Stimulated activated naive CD8-positive, alpha-beta T cell treated with anti-CD3 and anti-CD28 coated beads, Interleukin-15, amount 100 ng/mL, for 72 hours (primary cell): ENCODE results near the gene MTCP1.

Experiments
- ATAC-seq: fragments of 150-1000 bp; cut with Tn5 transposase; 2 replicates; pipeline ENCODE4 v1.10.0; 2021; ENCODE audit warnings: mild to moderate bottlenecking, moderate library complexity
- DNase-seq, 2 donors: peaks; one replicate each; pipeline ENCODE4 v3.0.0; 2021 to 2022
- H3K27ac Mint-ChIP-seq, 2 donors: one replicate each; pipeline ENCODE4 v1.8.0; 2022; ENCODE audit warnings: mild to moderate bottlenecking in 2 of 2, mixed read lengths in 2 of 2, moderate library complexity in 2 of 2
- H3K27me3 Mint-ChIP-seq: one replicate; pipeline ENCODE4 v1.8.0; 2022; ENCODE audit warnings: mixed read lengths
- H3K4me1 Mint-ChIP-seq: one replicate; pipeline ENCODE4 v1.8.0; 2022; ENCODE audit warnings: mild to moderate bottlenecking, mixed read lengths
- H3K4me3 Mint-ChIP-seq, 2 donors: one replicate each; pipeline ENCODE4 v1.8.0; 2022; ENCODE audit warnings: mild to moderate bottlenecking in 2 of 2, mixed read lengths in 2 of 2, moderate library complexity in 1 of 2
- H3K9me3 Mint-ChIP-seq, 2 donors: one replicate each; pipeline ENCODE4 v1.8.0; 2022; ENCODE audit warnings: mixed read lengths in 2 of 2

MTCP1 gene

GRCh38 chrX:155028129-155028528 is 42.8 kb downstream of the MTCP1 start:
- ATAC-seq (peak; percentile 11), DNase-seq (no peak)
- Mint-ChIP-seq H3K4me1 (peaks cover 27% of the 10 kb centered on the region), H3K9me3 (no peaks in the 10 kb centered on the region), H3K27ac (peak overlapping the region; percentile 94 to 96), H3K4me3 (peak overlapping the region; percentile 80 to 86), H3K27me3 (no peaks in the 10 kb centered on the region)

- Mint-ChIP-seq H3K9me3 (no peaks in the 10 kb centered on the region), H3K27me3 (no peaks in the 10 kb centered on the region), H3K27ac (peak overlapping the region; percentile 94 to 96), H3K4me1 (peaks cover 27% of the 10 kb centered on the region), H3K4me3 (peak overlapping the region; percentile 80 to 86)
- ATAC-seq (peak; percentile 40), DNase-seq (peak; percentile 19 to 26)
Observed at GRCh38 chrX:155027509-155028066, 43.3 kb downstream of the MTCP1 start.

GRCh38 chrX:155026727-155027508 is 44.0 kb downstream of the MTCP1 start, which contains the start of gene FUNDC2:
FUNDC2 (plus strand) TSS chrX:155026844; CDS start chrX:155026939, 95 bp downstream.
- no peaks in the 10 kb centered on the region for H3K27me3 Mint-ChIP-seq
- peak; percentile 91 to 96 for DNase-seq
- H3K9me3 Mint-ChIP-seq = no peaks in the 10 kb centered on the region
- H3K4me1 Mint-ChIP-seq = peaks cover 27% of the 10 kb centered on the region
- peak within 1 kb of the TSS; percentile 94 to 96 for H3K27ac Mint-ChIP-seq
- peak within 1 kb of the TSS; percentile 80 to 86 for H3K4me3 Mint-ChIP-seq
- peak; percentile 93 for ATAC-seq

- peaks cover 22% of the 10 kb centered on the region for H3K4me1 Mint-ChIP-seq
- DNase-seq = no peak
- ATAC-seq = no peak
- H3K27ac Mint-ChIP-seq = peak overlapping the region; percentile 80 to 83
- H3K27me3 Mint-ChIP-seq = no peaks in the 10 kb centered on the region
- no peaks in the 10 kb centered on the region for H3K9me3 Mint-ChIP-seq
- H3K4me3 Mint-ChIP-seq = peak overlapping the region; percentile 78 to 80
Observed at GRCh38 chrX:155026420-155026726, 44.6 kb downstream of the MTCP1 start.

GRCh38 chrX:155023907-155024833 is 46.8 kb downstream of the MTCP1 start:
- Mint-ChIP-seq H3K27me3 (no peaks in the 10 kb centered on the region), H3K4me3 (no peak overlapping the region), H3K27ac (no peak overlapping the region), H3K4me1 (peaks cover 13% of the 10 kb centered on the region), H3K9me3 (no peaks in the 10 kb centered on the region)
- ATAC-seq (no peak), DNase-seq (no peak)

- Mint-ChIP-seq H3K4me3 (no peak within 1 kb of the TSS), H3K27me3 (no peaks in the 10 kb centered on the region), H3K27ac (peak within 1 kb of the TSS in 1 of 2 donors; percentile 28), H3K9me3 (no peaks in the 10 kb centered on the region), H3K4me1 (peaks cover 7% of the 10 kb centered on the region)
- ATAC-seq = no peak
- DNase-seq = no peak
Observed at GRCh38 chrX:155022585-155022984, 48.4 kb downstream of the MTCP1 start, which contains the start of gene F8. F8 (minus strand) TSS chrX:155022723; CDS start chrX:155022552, 171 bp downstream.

- DNase-seq = no peak
- peaks cover 11% of the 10 kb centered on the region for H3K4me1 Mint-ChIP-seq
- H3K27ac Mint-ChIP-seq = no peak overlapping the region
- H3K9me3 Mint-ChIP-seq = no peaks in the 10 kb centered on the region
- ATAC-seq = no peak
- H3K4me3 Mint-ChIP-seq = no peak overlapping the region
- no peaks in the 10 kb centered on the region for H3K27me3 Mint-ChIP-seq
Observed at GRCh38 chrX:155020591-155020990, 50.3 kb downstream of the MTCP1 start.
